Activated CD4-positive, CD25-positive, alpha-beta regulatory T cell treated with anti-CD3 and anti-CD28 coated beads, Interleukin-2, amount 50 U/mL, for 16 hours (primary cell): ENCODE results near the gene TMEM222.
"Not testable (repeated sequence)": the region's sequence is repeated elsewhere in the genome, so short reads cannot be mapped to it uniquely, and the experiment has no call there.

Experiments used
- DNase-seq: peaks from one replicate; pipeline ENCODE4 v3.0.0-alpha.2; 2020; ENCODE audit warnings: low read depth, low spot score

The TMEM222 gene, protein sequence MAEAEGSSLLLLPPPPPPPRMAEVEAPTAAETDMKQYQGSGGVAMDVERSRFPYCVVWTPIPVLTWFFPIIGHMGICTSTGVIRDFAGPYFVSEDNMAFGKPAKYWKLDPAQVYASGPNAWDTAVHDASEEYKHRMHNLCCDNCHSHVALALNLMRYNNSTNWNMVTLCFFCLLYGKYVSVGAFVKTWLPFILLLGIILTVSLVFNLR

DNA sequence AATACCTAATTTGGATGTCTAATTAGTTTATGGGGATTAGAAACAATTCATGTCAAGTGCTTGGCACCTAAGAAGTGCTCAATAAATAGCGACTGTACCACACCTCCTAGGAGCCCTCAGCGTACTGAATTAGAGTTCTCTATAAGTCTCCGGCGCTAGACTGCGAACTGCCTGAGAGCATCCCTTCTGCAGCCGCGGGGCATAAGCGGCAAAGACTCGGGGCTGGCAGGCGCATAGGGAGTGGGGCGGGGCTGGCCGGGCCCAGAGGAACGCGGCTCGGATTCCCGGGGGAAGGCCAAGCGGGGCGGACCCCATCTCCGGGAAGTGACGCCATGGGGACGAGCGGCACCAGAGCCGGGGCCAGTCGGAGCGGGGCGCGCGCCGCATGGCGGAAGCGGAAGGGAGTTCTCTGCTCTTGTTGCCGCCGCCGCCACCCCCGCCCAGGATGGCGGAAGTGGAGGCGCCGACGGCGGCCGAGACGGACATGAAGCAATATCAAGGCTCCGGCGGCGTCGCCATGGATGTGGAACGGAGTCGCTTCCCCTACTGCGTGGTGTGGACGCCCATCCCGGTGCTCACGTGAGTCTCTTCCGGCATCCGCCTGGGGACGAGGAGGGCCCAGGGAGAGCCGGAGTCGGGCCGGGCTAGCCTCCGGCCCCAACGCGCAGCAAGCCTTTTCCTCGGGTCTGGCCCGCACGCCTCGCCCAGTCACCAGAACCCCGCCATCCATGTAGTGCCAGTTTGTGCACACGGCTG is at the start of gene TMEM222:
Gene TMEM222 (plus strand): TSS at position 351 of the 756 bp plus-strand sequence. CDS start 35 bp downstream, at position 386.
- peak; percentile 93 for DNase-seq

DNA sequence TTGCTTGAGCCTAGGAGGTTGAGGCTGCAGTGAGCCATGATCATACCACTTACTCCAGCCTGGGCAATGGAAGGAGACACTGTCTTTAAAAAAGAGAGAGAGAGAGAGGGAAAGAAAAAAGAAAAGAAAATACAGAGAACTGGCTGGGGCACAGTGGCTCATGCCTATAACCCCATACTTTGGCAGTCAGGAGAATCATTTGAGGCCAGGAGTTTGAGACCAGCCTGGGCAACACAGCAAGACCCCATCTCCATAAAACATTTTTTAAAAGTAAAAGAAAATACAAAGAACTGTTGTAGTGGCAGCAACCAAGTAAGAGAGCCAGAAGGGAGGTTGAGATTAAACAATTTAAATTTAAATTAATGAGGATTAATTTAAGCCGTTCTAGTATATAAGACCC is 47.8 kb upstream of the TMEM222 start:
- DNase-seq = no peak

DNA sequence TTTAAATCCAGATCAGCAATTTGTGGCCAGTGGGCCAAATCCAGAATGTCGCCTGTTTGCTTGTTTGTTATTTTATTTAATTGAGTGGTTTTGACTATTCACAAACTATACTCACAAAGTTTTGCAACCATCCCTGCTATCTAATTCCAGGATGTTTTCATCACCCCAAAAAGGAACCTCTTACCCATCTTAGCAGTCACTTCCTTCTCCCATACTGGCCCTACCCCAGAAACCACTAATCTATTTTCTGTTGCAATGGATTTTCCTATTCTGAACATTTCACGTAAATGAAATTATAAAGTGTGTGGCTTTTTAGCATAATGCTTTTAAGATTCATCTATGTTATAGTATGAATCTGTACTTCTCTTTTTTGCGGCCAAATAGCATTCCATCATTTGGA is 46.3 kb upstream of the TMEM222 start:
- DNase-seq = no peak

DNA sequence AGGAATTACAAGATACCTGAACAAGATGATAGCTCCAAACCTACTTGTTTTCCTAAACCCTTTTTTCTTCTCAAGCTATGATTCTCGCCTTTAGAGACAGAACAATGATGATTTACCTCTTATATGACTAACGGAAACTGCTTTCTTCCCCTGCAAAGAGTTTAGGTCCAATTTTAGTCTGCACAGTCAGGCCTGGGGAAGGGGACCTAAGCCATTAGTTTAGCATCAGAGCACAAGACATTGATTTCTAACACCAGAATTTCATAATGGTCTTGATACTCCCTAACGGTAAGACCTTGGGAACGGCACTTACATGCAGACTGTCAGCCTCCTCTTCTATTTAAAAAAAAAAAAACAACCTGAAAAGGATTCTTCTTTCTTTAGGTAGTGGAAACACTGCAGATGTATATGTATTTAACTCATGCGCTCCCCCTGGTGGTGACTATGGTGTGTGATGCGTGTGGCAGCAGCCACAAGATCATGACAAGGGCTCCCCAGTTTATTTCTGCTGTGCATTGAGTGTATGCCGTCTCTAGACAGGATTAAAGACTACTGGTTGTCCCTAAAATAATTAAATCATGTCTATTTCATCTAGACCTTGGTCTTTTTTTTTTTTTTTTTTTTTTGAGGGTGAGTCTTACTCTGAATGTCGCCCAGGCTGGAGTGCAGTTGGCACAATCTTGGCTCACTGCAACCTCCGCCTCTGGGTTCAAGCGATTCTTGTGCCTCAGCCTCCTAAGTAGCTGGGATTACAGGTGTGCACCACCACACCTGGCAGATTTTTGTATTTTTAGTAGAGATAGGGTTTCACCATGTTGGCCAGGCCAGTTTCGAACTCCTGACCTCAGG is 37.3 kb upstream of the TMEM222 start:
- DNase-seq = peak; percentile 81

DNA sequence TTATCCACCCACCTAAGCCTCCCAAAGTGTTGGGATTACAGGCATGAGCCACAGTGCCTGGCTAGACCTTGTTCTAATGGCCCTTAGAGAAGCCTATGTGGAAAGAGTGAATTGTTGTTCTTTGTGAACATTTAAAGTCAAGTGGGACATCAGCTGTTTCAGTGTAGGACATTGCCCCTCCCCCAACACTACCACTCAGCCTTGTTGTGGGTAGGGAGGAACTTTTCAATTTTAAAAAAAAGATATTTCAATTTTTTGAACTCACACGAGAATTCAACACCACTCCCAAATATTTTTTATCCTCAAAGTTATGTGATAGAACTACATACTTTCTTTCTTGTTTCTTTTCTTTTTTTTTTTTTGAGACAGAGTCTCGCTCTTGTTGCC is 36.7 kb upstream of the TMEM222 start:
- DNase-seq = no peak

DNA sequence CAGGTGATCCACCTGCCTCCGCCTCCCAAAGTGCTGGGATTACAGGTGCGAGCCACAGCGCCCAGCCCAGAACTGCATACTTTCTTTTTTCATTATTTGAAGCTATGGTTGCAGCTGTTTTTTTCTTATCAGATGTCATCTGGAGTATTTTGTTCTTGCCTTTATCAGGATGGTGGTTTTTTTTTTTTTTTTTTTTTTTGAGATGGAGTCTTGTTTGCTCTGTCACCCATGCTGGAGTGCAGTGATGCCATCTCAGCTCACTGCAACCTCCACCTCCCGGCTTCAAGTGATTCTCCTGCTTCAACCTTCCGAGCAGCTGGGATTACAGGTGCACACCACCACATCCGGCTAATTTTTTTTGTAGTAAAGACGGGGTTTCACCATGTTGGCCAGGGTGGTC is 36.1 kb upstream of the TMEM222 start:
- DNase-seq = not testable (repeated sequence)

DNA sequence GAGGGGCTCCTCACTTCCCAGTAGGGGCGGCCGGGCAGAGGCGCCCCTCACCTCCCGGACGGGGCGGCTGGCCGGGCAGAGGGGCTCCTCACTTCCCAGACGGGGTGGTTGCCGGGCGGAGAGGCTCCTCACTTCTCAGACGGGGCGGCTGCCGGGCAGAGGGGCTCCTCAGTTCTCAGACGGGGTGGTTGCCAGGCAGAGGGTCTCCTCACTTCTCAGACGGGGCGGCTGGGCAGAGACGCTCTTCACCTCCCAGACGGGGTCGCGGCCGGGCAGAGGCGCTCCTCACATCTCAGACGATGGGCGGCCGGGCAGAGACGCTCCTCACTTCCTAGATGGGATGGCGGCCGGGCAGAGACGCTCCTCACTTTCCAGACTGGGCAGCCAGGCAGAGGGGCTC is 32.8 kb upstream of the TMEM222 start:
- not testable (repeated sequence) for DNase-seq

DNA sequence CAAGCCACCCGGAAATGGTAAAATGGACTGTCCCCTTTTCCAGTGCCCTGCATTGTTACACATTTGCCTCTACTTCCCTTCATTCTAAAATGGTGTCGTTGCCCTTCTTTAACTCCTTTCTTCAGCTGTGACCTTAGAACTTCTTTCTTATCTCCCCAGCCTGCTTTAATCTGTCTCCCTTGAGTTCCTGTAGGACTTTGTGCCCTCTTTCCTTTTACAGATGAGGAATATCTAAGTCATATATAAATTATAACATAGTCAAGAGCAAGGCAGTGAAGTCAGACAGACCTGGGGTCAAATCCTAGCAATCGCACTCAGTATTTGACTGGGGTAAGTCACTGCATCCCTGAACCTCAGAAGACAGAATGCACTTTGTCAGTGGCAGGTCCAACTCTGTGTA is 31.4 kb upstream of the TMEM222 start:
- no peak for DNase-seq

DNA sequence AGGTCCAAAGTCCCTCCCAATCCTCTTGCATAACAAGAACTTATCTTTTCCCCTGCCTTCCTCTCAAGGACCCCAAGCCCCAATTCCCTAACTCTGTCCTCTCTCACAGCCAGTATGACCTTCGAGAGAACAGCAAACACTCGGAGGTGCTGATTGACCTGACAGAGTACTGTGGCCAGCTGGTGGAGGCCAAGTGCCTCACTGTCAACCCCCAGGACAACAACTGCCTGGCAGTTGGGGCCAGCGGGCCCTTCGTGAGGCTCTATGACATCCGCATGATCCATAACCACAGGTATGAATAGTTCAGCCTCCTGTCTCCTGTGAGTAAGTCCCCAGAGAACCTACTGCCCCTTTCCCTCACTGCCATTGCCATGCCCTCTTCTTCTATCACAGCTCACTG is 29.9 kb upstream of the TMEM222 start:
- DNase-seq = no peak

DNA sequence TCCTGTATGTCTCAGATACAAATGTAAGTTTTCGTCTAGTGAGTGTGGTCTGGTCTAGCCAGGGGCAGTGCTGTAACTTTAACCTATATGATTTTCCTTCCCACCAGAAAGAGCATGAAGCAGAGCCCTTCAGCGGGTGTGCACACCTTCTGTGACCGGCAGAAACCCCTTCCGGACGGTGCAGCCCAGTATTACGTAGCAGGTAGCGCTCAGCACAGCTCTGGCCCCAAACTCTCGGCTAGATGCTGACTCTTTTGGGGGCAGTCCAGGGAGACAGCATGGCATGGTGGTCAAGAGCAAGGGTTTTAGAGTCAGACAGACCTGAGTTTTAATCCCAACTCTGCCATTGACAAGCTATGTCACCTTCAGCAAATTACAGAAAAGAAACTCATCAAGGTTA is 28.0 kb upstream of the TMEM222 start:
- DNase-seq = no peak

DNA sequence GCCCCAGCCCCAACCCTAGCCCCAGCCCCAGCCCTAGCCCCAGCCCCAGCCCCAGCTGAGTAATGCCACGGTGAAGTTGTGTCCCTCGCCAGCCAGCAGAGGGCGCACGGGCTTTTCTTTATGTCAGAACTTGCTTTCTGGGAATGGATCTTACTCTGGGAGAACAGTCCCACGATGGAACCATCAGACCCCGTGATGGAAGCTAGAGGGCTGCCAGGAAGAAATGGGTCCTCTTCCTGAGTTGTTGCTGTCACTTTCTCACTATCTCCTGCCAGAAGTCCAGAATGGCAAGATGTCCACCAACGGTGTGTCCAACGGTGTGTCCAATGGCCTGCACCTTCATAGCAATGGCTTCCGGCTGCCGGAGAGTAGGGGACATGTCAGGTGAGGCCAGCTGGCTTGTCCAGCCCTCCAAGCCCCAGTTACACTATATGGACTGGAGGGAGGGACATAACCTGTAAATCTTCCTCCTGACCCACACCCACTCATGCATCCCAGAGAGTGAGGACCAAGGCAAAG is 25.1 kb upstream of the TMEM222 start:
- peak; percentile 61 for DNase-seq

DNA sequence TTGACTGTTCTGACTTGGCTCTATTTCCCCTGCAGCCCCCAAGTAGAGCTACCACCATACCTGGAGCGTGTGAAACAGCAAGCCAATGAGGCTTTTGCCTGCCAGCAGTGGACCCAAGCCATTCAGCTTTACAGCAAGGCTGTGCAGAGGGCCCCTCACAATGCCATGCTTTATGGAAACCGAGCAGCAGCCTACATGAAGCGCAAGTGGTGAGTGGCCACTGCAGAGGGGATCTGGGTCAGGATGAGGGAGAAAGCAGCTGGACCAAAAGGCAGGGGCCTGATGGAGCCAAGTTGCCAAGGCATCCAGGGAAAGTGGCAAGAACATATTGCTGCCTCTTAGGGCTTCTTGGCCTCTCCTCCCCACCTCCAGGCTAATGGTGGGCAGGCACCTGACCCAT is 24.1 kb upstream of the TMEM222 start:
- no peak for DNase-seq

DNA sequence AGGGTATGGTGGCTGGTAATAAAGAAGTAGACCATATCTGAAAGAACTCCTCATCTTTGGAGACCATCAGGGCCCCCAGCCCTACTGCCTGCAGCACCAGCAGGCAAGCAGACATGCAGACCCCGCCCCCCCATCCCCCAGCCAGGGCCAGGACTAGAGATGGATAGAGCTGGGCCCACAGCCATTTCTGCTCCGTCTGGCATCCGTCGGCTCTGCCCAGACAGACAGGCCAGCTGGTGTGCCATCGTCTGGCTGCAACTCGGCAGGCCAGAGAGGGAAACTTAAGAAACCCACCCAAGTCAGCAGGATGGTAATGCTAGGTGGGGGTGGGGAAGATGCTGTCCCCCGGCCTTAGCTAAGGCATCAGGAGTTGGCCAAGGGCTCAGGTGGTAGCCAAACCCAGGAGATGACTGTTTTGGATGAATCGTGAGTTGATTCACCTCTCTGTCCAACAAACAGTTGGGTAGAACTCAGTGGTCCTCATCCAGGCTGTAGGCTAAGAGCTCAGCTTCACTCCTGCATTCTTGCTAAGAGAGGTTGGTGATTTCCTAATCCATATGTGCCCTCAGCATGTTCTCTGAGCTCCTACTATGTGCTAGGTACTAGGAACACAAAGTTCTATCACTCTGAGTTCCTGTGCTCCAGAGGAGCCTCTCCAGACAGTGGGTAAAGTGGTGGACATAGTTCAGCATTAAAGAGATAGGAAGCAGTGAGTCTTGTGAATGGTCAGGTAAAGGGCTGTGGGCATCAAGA is 23.2 kb upstream of the TMEM222 start:
- DNase-seq = no peak

DNA sequence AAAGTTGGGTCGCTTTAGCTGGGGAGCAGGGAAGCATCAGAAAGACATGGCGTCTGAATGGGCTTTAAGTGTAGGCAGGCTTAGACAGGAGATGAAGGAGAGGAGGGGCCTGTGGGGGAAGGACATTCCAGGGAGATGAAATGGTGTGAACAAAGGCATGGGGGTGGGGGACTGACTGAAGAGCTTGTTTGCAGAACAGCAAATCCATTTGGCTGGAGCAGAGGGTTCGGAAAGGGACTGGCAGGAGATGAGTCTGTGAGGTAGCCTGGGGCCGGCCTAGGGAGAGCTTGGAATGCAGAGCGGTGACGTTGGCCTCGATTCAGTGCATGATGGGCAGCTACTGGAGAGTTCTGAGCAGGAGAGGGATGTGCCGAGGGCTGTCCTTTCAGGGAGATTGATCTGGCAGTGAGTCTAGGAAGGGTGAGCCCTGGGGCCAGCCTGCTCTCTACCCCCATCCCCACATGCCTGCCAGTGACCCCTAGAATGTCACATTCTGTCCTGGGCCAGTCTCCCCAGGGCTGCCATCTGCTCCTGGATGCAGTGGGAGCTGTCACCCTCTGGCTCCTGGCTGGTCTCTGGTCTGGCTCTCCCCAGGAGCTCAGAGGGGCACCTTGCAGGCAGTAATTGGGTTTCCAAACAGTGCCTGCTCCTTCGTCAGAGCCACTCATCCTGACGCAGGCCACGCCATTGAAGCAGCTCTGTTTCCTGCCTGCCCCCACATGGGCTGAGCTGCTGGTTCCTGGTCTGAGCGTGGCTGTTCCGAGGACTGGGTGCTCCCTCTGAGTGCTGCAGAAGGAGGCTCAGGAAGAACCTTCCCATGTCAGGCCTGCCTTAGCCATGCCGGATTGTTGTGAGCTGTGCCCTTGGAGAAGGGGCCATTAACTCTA is 22.3 kb upstream of the TMEM222 start:
- no peak for DNase-seq

DNA sequence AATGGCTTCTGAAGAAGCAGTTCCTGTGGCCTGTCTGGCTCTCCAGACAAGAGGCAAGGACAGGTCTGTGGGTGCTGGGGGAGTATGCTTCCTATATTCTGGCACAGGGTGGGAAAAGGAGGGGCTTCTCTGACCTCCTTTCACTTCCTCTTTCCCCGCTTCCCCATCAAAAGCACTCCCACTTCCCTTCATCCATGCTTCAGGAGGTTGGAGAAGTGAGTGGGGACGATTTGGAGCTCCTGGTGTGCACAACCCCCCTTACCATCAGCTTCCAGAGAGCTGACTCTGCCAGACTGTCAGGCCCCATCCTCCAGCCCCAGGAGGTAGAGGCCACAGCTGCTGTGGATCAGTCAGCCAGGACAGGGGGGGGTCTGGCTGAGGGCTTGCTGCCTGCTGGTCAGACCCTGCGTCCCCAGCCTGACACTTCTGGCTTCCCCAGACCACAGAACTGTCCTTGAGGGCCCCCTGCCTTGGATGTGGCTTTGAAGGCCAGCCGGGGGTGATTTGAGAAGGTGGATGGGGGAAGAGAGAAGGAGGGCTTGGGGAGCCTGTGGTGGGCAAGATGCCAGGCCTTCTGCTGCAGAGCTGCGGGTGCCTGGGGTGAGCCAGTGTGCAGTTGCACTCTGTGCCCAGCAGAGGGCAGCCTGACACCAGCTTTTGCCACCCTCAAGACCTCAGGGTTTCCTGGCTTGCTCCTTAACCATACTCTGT is 21.5 kb upstream of the TMEM222 start:
- DNase-seq = peak; percentile 51

DNA sequence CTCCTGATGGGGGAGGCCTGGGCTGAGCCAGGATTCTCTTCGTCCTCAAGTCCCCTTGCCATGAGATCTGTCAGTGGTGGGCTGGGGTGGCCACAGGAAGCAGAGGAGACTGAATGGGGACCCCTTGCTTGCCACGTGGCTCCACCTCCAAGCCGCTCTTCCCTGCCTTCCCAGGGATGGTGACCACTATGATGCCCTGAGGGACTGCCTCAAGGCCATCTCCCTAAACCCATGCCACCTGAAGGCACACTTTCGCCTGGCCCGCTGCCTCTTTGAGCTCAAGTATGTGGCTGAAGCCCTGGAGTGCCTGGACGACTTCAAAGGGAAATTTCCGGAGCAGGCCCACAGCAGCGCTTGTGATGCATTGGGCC is 20.9 kb upstream of the TMEM222 start:
- no peak for DNase-seq

DNA sequence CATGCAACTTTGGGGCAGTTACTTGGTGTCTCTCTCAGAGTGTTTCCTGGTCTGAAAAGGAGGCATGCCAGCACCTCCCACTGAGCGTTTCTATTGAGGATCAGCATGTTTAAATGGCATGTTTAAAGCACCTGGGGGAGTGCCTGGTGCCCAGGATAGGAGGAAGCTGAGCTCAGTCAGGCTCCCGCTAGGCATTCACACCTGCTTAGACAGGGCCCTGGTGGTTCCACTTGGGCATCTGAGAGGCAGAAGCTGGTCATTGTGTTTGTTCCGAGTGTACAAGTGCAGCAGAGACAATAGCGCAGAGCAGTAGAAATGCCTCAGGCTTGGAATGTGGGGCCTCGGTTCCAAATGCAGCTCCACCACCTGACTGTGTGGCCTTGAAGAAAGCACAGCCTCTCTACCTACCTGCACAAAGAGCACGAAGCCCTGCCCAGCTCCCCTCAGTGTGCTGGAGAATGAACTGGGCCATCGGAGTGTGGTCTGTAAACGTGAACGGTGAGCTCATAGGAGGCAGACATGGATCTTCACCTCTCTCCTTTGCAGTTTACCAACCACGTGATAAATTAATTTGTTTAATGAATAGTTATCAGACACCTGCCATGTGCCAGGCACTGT is 20.3 kb upstream of the TMEM222 start:
- no peak for DNase-seq

DNA sequence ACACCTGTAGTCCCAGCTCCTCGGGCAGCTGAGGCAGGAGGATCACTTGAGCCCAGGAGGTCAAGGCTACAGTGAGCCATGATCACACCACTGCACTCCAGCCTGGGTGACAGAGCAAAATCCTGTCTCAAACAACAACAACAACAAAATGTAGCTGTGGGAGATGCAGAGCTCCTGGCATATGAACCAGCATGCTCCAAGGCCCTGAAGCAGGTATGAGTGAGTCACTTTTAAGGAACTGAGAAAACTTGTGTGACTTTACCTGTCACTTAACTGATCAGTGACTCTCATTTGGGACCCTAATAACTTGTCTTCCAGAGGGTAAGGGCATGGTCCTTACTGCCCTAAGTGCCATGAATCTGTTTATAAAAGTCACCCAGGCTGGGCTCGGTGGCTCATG is 19.4 kb upstream of the TMEM222 start:
- no peak for DNase-seq

DNA sequence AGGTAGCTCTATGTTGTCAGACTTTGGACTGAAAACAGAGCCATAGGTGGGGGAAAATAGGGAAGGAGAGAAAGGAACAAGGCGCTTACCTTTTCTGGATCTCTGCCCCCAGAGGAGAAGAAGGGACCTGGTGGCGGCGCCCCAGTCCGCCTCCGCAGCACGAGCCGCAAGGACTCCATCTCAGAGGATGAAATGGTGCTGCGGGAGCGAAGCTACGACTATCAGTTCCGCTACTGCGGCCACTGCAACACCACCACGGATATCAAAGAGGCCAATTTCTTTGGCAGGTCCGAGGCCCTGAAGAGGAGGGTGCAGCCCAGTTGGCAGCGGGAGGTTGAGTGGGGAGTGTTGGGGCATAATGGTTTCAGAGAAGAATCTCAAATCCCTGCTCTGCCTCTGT is 18.5 kb upstream of the TMEM222 start:
- DNase-seq = no peak

DNA sequence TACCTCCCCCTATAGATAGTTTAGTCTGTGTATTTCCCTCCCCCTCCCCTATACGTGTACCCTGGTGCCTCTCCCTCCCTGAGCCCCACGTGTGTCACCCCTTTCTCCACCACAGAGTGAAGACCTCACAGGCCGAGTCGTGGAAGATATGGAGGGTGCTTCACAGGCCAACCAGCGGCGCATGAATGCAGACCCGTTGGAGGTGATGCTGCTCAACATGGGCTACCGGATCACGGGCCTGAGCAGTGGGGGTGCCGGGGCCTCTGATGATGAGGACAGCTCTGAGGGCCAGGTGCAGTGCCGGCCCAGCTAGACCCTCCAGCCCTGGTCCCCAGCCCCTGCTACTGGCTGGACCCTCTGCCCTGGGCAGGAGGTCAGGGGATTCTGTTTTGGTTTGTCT is 15.9 kb upstream of the TMEM222 start:
- no peak for DNase-seq
